GM21381 (cell line): Measurements from ENCODE around the gene NEB.
"Not testable (repeated sequence)": the region's sequence is repeated elsewhere in the genome, so short reads cannot be mapped to it uniquely, and the experiment has no call there.

Experiments
- ATAC-seq: cut with Tn5 transposase; IDR thresholded peaks from one replicate; pipeline ENCODE4 v1.9.1; 2021; ENCODE audit warnings: mild to moderate bottlenecking, moderate library complexity; ENCODE audit not compliant: unreplicated experiment

Gene NEB

GRCh38 chr2:151655663-151656398 lies 78.4 kb downstream of the NEB start:
- ATAC-seq = no peak

GRCh38 chr2:151654891-151655290 lies 79.4 kb downstream of the NEB start:
- no peak for ATAC-seq

GRCh38 chr2:151654085-151654484 lies 80.2 kb downstream of the NEB start:
- ATAC-seq = no peak

- no peak for ATAC-seq
These were observed 83.0 kb downstream of the NEB start for GRCh38 chr2:151651274-151651673.

GRCh38 chr2:151650456-151650855 lies 83.8 kb downstream of the NEB start:
- no peak for ATAC-seq

GRCh38 chr2:151649966-151650365 lies 84.3 kb downstream of the NEB start:
- ATAC-seq = no peak

- ATAC-seq = no peak
These were observed 84.9 kb downstream of the NEB start for GRCh38 chr2:151649400-151649799.

GRCh38 chr2:151646512-151646911 lies 87.8 kb downstream of the NEB start:
- not testable (repeated sequence) for ATAC-seq

GRCh38 chr2:151644580-151644979 lies 89.7 kb downstream of the NEB start:
- no peak for ATAC-seq

- ATAC-seq = not testable (repeated sequence)
These were observed 92.4 kb downstream of the NEB start for GRCh38 chr2:151641895-151642294.

- ATAC-seq = no peak
These were observed 94.2 kb downstream of the NEB start for GRCh38 chr2:151640087-151640486.

GRCh38 chr2:151638990-151639389 lies 95.3 kb downstream of the NEB start:
- no peak for ATAC-seq

GRCh38 chr2:151638191-151638933 lies 95.9 kb downstream of the NEB start:
- ATAC-seq = peak; percentile 57

GRCh38 chr2:151637271-151637781 lies 97.0 kb downstream of the NEB start:
- ATAC-seq = peak; percentile 67

GRCh38 chr2:151634736-151635467 lies 99.4 kb downstream of the NEB start:
- ATAC-seq = no peak

- ATAC-seq = no peak
These were observed 101.2 kb downstream of the NEB start for GRCh38 chr2:151632993-151633565.

GRCh38 chr2:151630372-151630771 lies 103.9 kb downstream of the NEB start:
- ATAC-seq = no peak

- no peak for ATAC-seq
These were observed 106.9 kb downstream of the NEB start for GRCh38 chr2:151627353-151627752.

GRCh38 chr2:151624271-151624670 lies 110.0 kb downstream of the NEB start:
- no peak for ATAC-seq

- no peak for ATAC-seq
These were observed 110.6 kb downstream of the NEB start for GRCh38 chr2:151623631-151624030.

- ATAC-seq = no peak
These were observed 113.5 kb downstream of the NEB start for GRCh38 chr2:151620761-151621160.
